BE2C (cell line): ENCODE measurements around the gene MCCC2.

Experiments used
- DNase-seq: peaks from one replicate; pipeline ENCODE4 v3.0.0-alpha.2; 2020
- H3K27me3 ChIP-seq: fragments of 250-450 bp; sonication (Bioruptor Pico); 2 replicates; pipeline ENCODE4 v1.5.1; 2020; ENCODE audit warnings: mild to moderate bottlenecking
- H3K36me3 ChIP-seq: fragments of 250-450 bp; sonication (Bioruptor Pico); 2 replicates; pipeline ENCODE4 v1.5.1; 2020; ENCODE audit warnings: mild to moderate bottlenecking
- H3K4me1 ChIP-seq: fragments of 250-450 bp; sonication (Bioruptor Pico); 2 replicates; pipeline ENCODE4 v1.5.1; 2020
- H3K4me3 ChIP-seq: 2 replicates; pipeline ENCODE4 v1.5.1; 2011; ENCODE audit warnings: low read depth, low read length
- H3K9me3 ChIP-seq: fragments of 250-450 bp; sonication (Bioruptor Pico); 2 replicates; pipeline ENCODE4 v1.5.1; 2020
- CTCF ChIP-seq: IDR thresholded peaks from 2 replicates; pipeline ENCODE4 v1.5.1; 2012; ENCODE audit warnings: mild to moderate bottlenecking, low read depth, low read length

MCCC2 gene

GRCh38 chr5:71586052-71586940, 844 bp upstream of the MCCC2 start:
- H3K4me1 ChIP-seq: peaks cover 10% of the 10 kb centered on the region
- H3K4me3 ChIP-seq: peak overlapping the region; percentile 89
- no peaks in the 10 kb centered on the region for H3K27me3 ChIP-seq
- no peaks in the 10 kb centered on the region for H3K36me3 ChIP-seq
- TF ChIP-seq CTCF: no peak
- no peaks in the 10 kb centered on the region for H3K9me3 ChIP-seq
- peak; percentile 58 for DNase-seq

GRCh38 chr5:71587766-71588532, 809 bp downstream of the MCCC2 start:
- Histone ChIP-seq H3K9me3 (no peaks in the 10 kb centered on the region), H3K36me3 (no peaks in the 10 kb centered on the region), H3K4me1 (peaks cover 10% of the 10 kb centered on the region), H3K4me3 (peak overlapping the region; percentile 89), H3K27me3 (no peaks in the 10 kb centered on the region)
- DNase-seq: peak; percentile 8
- TF ChIP-seq CTCF: 0 out of 2 replicates have a peak, but pooled peaks have one; percentile 5

- peak overlapping the region; percentile 89 for H3K4me3 ChIP-seq
- H3K36me3 ChIP-seq: no peaks in the 10 kb centered on the region
- H3K9me3 ChIP-seq: no peaks in the 10 kb centered on the region
- TF ChIP-seq CTCF: no peak
- H3K4me1 ChIP-seq: peaks cover 10% of the 10 kb centered on the region
- DNase-seq: no peak
- no peaks in the 10 kb centered on the region for H3K27me3 ChIP-seq
Measured at GRCh38 chr5:71588533-71588885, 1.4 kb downstream of the MCCC2 start.

- no peaks in the 10 kb centered on the region for H3K9me3 ChIP-seq
- peaks cover 4% of the 10 kb centered on the region for H3K36me3 ChIP-seq
- H3K27me3 ChIP-seq: no peaks in the 10 kb centered on the region
- H3K4me1 ChIP-seq: peaks cover 10% of the 10 kb centered on the region
- no peak overlapping the region for H3K4me3 ChIP-seq
- no peak for TF ChIP-seq CTCF
- no peak for DNase-seq
Measured at GRCh38 chr5:71589903-71590302, 2.8 kb downstream of the MCCC2 start.

GRCh38 chr5:71591100-71591499, 4.0 kb downstream of the MCCC2 start:
- Histone ChIP-seq H3K36me3 (peaks cover 6% of the 10 kb centered on the region), H3K4me1 (peaks cover 10% of the 10 kb centered on the region), H3K4me3 (no peak overlapping the region), H3K9me3 (no peaks in the 10 kb centered on the region), H3K27me3 (no peaks in the 10 kb centered on the region)
- DNase-seq: no peak
- no peak for TF ChIP-seq CTCF

- Histone ChIP-seq H3K27me3 (no peaks in the 10 kb centered on the region), H3K36me3 (peaks cover 43% of the 10 kb centered on the region), H3K4me1 (no peaks in the 10 kb centered on the region), H3K4me3 (no peak overlapping the region), H3K9me3 (no peaks in the 10 kb centered on the region)
- no peak for DNase-seq
- TF ChIP-seq CTCF: no peak
Measured at GRCh38 chr5:71596169-71596568, 9.0 kb downstream of the MCCC2 start.
